Brain microvascular endothelial cell (primary cell): ENCODE measurements around the gene DBR1.

Source experiments
- DNase-seq: peaks from one replicate; pipeline ENCODE4 v3.0.0-alpha.2; 2020
- H3K27ac ChIP-seq: fragments of 250-450 bp; sonication (Bioruptor Pico); 2 replicates; pipeline ENCODE4 v1.5.1; 2020; ENCODE audit warnings: mild to moderate bottlenecking, moderate library complexity
- H3K27me3 ChIP-seq: fragments of 250-450 bp; sonication (Bioruptor Pico); replicated peaks from 2 replicates; pipeline ENCODE4 v1.5.1; 2020; ENCODE audit warnings: mild to moderate bottlenecking
- H3K36me3 ChIP-seq: fragments of 250-450 bp; sonication (Bioruptor Pico); replicated peaks from 2 replicates; pipeline ENCODE4 v1.5.1; 2020; ENCODE audit warnings: mild to moderate bottlenecking
- H3K4me3 ChIP-seq: 2 replicates; pipeline ENCODE4 v1.5.1; 2011; ENCODE audit warnings: low read depth, mild to moderate bottlenecking, control low read depth, low read length, moderate library complexity
- CTCF ChIP-seq: IDR thresholded peaks from 2 replicates; pipeline ENCODE4 v1.5.1; 2011; ENCODE audit warnings: low read depth, mild to moderate bottlenecking, moderate library complexity, low read length, control low read depth, inconsistent platforms; ENCODE audit errors: missing control alignments
- in situ Hi-C: cut with HindIII; loops from 2 replicates; pipeline ENCODE4 v1.10.0; 2017; ENCODE audit warnings: low sequenced_read_pairs, low pct_ligation_motif_present

Gene DBR1

DNA sequence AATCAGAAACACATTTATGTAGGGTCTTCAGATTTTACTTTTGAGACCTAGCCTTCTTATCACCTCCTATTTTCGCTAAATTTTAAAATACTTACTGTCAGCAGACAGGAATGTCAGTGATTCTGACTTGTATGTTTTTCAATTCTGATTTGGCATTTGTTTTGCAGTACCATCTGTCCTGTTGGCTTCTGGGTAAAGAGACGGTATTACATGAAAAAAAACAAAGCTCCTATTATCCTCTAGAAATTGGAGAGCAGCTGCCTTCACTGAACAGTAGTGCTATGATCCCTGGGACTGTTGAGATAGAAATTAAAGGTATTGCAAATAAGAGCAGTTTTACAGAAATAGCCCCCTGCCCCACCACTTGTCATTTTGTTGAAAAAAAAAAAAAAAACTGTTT, 20.8 kb upstream of the DBR1 start:
- Histone ChIP-seq H3K36me3 (no peaks in the 10 kb centered on the region), H3K4me3 (no peak overlapping the region), H3K27ac (no peak overlapping the region), H3K27me3 (no peaks in the 10 kb centered on the region)
- no peak for DNase-seq
- TF ChIP-seq CTCF = no peak
- in situ Hi-C loops = no loop called here

DNA sequence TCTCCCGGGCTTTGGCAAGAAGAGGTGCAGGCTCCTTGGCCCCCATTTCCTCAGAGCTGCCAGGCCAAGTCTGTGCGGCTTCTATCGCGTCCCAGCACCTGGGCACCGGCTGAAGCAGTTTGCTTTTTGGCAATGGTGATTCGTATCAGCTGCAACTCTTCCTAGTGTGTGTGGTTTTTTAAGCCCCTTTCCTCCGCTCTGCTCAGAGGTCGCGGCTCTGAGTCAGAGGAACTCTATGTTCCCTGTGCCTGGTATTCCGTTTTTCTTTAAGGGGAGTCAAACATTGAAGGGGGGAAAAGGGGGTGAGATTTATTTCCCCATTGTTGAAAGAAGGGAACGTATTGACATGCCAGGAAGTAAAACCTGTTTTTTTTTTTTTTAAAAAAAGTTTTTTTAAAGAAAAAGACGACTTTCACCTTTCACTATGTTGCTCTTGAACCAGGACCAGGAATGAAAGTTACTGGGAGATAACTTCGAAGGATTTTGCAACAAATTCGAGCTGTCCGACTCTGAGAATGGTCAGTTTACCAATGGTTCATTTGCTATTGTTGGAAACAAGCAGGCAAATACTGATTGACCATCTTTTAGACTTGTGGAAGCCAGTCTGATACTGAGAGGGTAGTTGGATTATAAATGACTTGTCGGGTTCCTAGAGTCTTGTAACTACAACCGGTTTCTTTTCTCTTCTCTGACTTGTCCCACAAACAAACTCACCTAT, 13.5 kb upstream of the DBR1 start:
- in situ Hi-C loops = no loop called here
- Histone ChIP-seq H3K4me3 (peak overlapping the region; percentile 91), H3K36me3 (no peaks in the 10 kb centered on the region), H3K27ac (peak overlapping the region; percentile 98), H3K27me3 (no peaks in the 10 kb centered on the region)
- no peak for DNase-seq
- no peak for TF ChIP-seq CTCF

- in situ Hi-C loops = no loop called here
- no peak for TF ChIP-seq CTCF
- H3K27ac ChIP-seq = peak within 1 kb of the TSS; percentile 98
- DNase-seq = peak; percentile 40
- no peaks in the 10 kb centered on the region for H3K36me3 ChIP-seq
- H3K4me3 ChIP-seq = peak within 1 kb of the TSS; percentile 91
- no peaks in the 10 kb centered on the region for H3K27me3 ChIP-seq
These were observed 12.7 kb upstream of the DBR1 start, which contains the start of gene ARMC8 for GRCh38 chr3:138187296-138188012. ARMC8 (plus strand) TSS chr3:138187301; CDS start chr3:138187555, 254 bp downstream.

DNA sequence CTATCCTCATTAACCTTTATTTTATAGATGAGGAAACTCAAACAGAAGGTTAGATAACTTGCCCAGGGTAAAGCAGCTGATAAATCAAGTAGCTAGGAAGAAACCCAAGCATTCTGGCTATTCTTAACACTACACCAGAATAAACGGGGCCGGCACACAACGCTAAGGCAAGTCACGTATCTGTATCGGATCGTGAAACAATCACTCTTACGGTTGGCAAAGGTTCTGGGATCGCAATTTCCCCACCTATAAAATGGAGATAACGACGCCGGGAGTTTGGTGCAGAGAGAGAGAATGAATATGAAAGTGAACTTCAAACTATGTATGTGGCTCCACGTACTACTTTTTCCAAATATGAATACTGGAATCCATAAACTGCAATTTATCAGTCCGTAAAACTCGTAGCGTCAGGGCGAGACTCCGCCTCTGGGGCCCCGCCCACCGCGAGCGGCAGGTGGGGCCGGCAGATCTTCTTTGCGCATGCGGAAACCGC, 12.1 kb upstream of the DBR1 start:
- no peak for TF ChIP-seq CTCF
- peak; percentile 88 for DNase-seq
- Histone ChIP-seq H3K27ac (peak overlapping the region; percentile 98), H3K27me3 (no peaks in the 10 kb centered on the region), H3K36me3 (no peaks in the 10 kb centered on the region), H3K4me3 (peak overlapping the region; percentile 91)
- in situ Hi-C loops = no loop called here

DNA sequence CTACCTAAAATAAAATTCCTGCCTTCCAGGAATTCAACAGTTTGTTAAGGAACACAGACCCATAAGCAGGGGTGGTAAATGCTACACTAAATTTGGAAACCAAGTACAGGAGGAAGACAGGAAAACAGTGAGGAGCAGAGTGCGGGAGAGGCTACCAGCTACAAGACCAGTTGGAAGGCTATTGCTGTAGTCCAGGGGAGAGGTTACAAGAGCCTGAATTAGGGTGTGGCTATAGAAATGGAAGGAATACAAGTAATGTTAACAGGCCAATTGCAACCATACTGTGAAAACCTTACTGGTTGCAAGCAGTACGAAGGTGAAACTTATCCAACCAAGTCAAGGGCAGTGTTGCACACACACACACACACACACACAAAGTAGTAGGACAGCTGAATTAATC, 11.5 kb upstream of the DBR1 start:
- no peak for DNase-seq
- H3K27me3 ChIP-seq = no peaks in the 10 kb centered on the region
- H3K4me3 ChIP-seq = peak overlapping the region; percentile 91
- no peaks in the 10 kb centered on the region for H3K36me3 ChIP-seq
- H3K27ac ChIP-seq = no peak overlapping the region
- TF ChIP-seq CTCF = no peak
- in situ Hi-C loops = no loop called here
